WTC11 (cell line): ENCODE results near the gene XIRP2.

Experiments
- ATF2 ChIP-seq: sonication (generic); formaldehyde crosslinking; IDR thresholded peaks from 2 replicates; pipeline ENCODE4 v1.8.1; 2022; ENCODE audit warnings: low read depth, missing genetic modification reagents, borderline replicate concordance
- ATF3 ChIP-seq: sonication (generic); formaldehyde crosslinking; conservative IDR thresholded peaks from 2 replicates; pipeline ENCODE4 v1.8.1; 2022; ENCODE audit warnings: mild to moderate bottlenecking, missing genetic modification reagents
- CREM ChIP-seq: sonication (generic); formaldehyde crosslinking; IDR thresholded peaks from 2 replicates; pipeline ENCODE4 v1.8.1; 2022; ENCODE audit warnings: mild to moderate bottlenecking, missing genetic modification reagents, moderate library complexity
- CTCF ChIP-seq: fragments of 200-600 bp; IDR thresholded peaks from 2 replicates; pipeline ENCODE4 v1.8.0; 2022; ENCODE audit warnings: antibody characterized with exemption
- E2F1 ChIP-seq: sonication (generic); formaldehyde crosslinking; IDR thresholded peaks from 2 replicates; pipeline ENCODE4 v1.8.0; 2022; ENCODE audit warnings: mild to moderate bottlenecking, missing genetic modification reagents
- NFYB ChIP-seq: sonication (generic); formaldehyde crosslinking; conservative IDR thresholded peaks from 2 replicates; pipeline ENCODE4 v1.8.0; 2022; ENCODE audit warnings: low read depth, missing genetic modification reagents
- NR2C2 ChIP-seq: sonication (generic); formaldehyde crosslinking; IDR thresholded peaks from 2 replicates; pipeline ENCODE4 v1.8.0; 2022; ENCODE audit warnings: mild to moderate bottlenecking, missing genetic modification reagents
- SP1 ChIP-seq: sonication (generic); formaldehyde crosslinking; conservative IDR thresholded peaks from 2 replicates; pipeline ENCODE4 v1.8.1; 2022; ENCODE audit warnings: missing genetic modification reagents
- TCF7 ChIP-seq: sonication (generic); formaldehyde crosslinking; IDR thresholded peaks from 2 replicates; pipeline ENCODE4 v1.8.0; 2022; ENCODE audit warnings: mild to moderate bottlenecking, low read depth, missing genetic modification reagents, moderate library complexity
- TF ChIP-seq, protein P1 (sequence below): sonication (generic); formaldehyde crosslinking; IDR thresholded peaks from 2 replicates; pipeline ENCODE4 v1.8.0; 2022; ENCODE audit warnings: mild to moderate bottlenecking, missing genetic modification reagents
- TF ChIP-seq, protein P2 (sequence below): sonication (generic); formaldehyde crosslinking; IDR thresholded peaks from 2 replicates; pipeline ENCODE4 v1.8.1; 2022; ENCODE audit warnings: mild to moderate bottlenecking, moderate library complexity, missing genetic modification reagents

GRCh38 chr2:167151894-167152293 lies 263.6 kb downstream of the XIRP2 start:
- TF ChIP-seq, protein P1, sequence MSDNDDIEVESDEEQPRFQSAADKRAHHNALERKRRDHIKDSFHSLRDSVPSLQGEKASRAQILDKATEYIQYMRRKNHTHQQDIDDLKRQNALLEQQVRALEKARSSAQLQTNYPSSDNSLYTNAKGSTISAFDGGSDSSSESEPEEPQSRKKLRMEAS (CRISPR knock-in tag), result no peak
- TF ChIP-seq ATF2 (CRISPR knock-in tag) (no peak), ATF3 (CRISPR knock-in tag) (no peak), CTCF (no peak), CREM (CRISPR knock-in tag) (no peak), NFYB (CRISPR knock-in tag) (no peak), E2F1 (CRISPR knock-in tag) (no peak), TCF7 (no peak), NR2C2 (no peak), SP1 (no peak)
- TF ChIP-seq, protein P2, sequence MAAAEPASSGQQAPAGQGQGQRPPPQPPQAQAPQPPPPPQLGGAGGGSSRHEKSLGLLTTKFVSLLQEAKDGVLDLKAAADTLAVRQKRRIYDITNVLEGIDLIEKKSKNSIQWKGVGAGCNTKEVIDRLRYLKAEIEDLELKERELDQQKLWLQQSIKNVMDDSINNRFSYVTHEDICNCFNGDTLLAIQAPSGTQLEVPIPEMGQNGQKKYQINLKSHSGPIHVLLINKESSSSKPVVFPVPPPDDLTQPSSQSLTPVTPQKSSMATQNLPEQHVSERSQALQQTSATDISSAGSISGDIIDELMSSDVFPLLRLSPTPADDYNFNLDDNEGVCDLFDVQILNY, result no peak
